DOHH2 (cell line): Measurements from ENCODE around the gene POLR3F.

Experiments
- H3F3A ChIP-seq: fragments of 200-600 bp; sonication (generic), shearing (Covaris generic); 2 replicates; pipeline ENCODE4 v1.6.0; 2016; ENCODE audit warnings: antibody characterized with exemption, mild to moderate bottlenecking; ENCODE audit not compliant: control insufficient read depth, insufficient read depth
- H3K27ac ChIP-seq: fragments of 200-600 bp; sonication (generic); 2 replicates; pipeline ENCODE4 v1.5.1; 2014; ENCODE audit warnings: low read depth, mild to moderate bottlenecking, low read length, moderate library complexity
- H3K27me3 ChIP-seq: fragments of 200-600 bp; sonication (generic); 2 replicates; pipeline ENCODE4 v1.6.1; 2014; ENCODE audit warnings: mild to moderate bottlenecking, low read length, mixed read lengths; ENCODE audit not compliant: control insufficient read depth
- H3K36me3 ChIP-seq: fragments of 200-600 bp; sonication (generic); 2 replicates; pipeline ENCODE4 v1.6.1; 2014; ENCODE audit warnings: mild to moderate bottlenecking, low read length, moderate library complexity, mixed read lengths; ENCODE audit not compliant: control insufficient read depth
- H3K4me1 ChIP-seq: fragments of 200-600 bp; sonication (generic); 2 replicates; pipeline ENCODE4 v1.6.1; 2014; ENCODE audit warnings: mild to moderate bottlenecking, low read length, mixed read lengths; ENCODE audit not compliant: control insufficient read depth
- H3K4me2 ChIP-seq: fragments of 200-600 bp; sonication (generic); 2 replicates; pipeline ENCODE4 v1.6.0; 2014; ENCODE audit warnings: mild to moderate bottlenecking, low read length, moderate library complexity
- H3K4me3 ChIP-seq: fragments of 200-600 bp; sonication (generic); 2 replicates; pipeline ENCODE4 v1.5.1; 2014; ENCODE audit warnings: mild to moderate bottlenecking, low read length, mixed read lengths
- H3K79me2 ChIP-seq: fragments of 200-600 bp; sonication (generic); 2 replicates; pipeline ENCODE4 v1.6.1; 2014; ENCODE audit warnings: mild to moderate bottlenecking, low read length, mixed read lengths; ENCODE audit not compliant: control insufficient read depth
- H3K9me2 ChIP-seq: fragments of 200-600 bp; sonication (generic); replicated peaks from 2 replicates; pipeline ENCODE4 v1.6.1; 2014; ENCODE audit warnings: mild to moderate bottlenecking, low read length, mixed read lengths; ENCODE audit not compliant: control insufficient read depth
- H3K9me3 ChIP-seq: fragments of 200-600 bp; sonication (generic); 2 replicates; pipeline ENCODE4 v1.6.1; 2014; ENCODE audit warnings: antibody characterized with exemption, low read length, mixed read lengths; ENCODE audit not compliant: control insufficient read depth, insufficient read depth
- H4K20me1 ChIP-seq: fragments of 200-600 bp; sonication (generic); 2 replicates; pipeline ENCODE4 v1.6.0; 2014; ENCODE audit warnings: low read depth, mild to moderate bottlenecking, antibody characterized with exemption, low read length, moderate library complexity; ENCODE audit not compliant: control insufficient read depth, insufficient read depth
- CTCF ChIP-seq: fragments of 200-600 bp; sonication (generic); IDR thresholded peaks from one replicate; pipeline ENCODE4 v1.5.1; 2014; ENCODE audit warnings: antibody characterized with exemption, mild to moderate bottlenecking, low read depth, low read length; ENCODE audit not compliant: poor library complexity, severe bottlenecking
- EZH2phosphoT487 ChIP-seq: fragments of 200-600 bp; sonication (generic); IDR thresholded peaks from 2 replicates; pipeline ENCODE4 v1.6.1; 2017; ENCODE audit warnings: borderline replicate concordance, mild to moderate bottlenecking, antibody characterized with exemption, low read length, moderate library complexity, mixed read lengths

POLR3F gene

DNA sequence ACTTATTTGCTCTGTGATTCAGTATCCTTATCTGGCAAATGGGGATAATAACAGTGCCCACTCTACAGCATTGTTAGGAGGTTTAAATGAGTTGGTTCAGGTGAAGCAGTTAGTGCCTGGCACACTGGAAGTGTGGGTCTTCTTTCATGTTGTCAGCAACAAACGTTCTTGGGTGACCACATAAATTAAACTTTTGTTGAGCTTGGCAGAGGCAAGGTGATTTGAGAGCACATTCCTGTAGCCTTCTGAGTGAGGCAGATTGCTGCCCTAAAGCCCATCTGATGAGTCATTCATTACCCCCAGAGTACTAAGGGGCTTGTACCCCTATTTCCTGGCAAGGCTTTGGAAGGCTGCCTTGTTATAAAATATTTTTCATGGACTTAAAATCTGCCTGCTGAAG, 66.3 kb downstream of the POLR3F start:
- Histone ChIP-seq H3K27me3 (no peaks in the 10 kb centered on the region), H3K36me3 (peaks cover 70% of the 10 kb centered on the region), H3K9me2 (no peaks in the 10 kb centered on the region), H4K20me1 (no peaks in the 10 kb centered on the region), H3K4me1 (no peaks in the 10 kb centered on the region), H3K9me3 (no peaks in the 10 kb centered on the region), H3K79me2 (no peaks in the 10 kb centered on the region), H3K4me3 (no peak overlapping the region), H3K27ac (no peak overlapping the region), H3F3A (no peaks in the 10 kb centered on the region), H3K4me2 (no peak overlapping the region)
- TF ChIP-seq EZH2phosphoT487 (no peak), CTCF (no peak)

- TF ChIP-seq CTCF (no peak), EZH2phosphoT487 (no peak)
- Histone ChIP-seq H3K9me3 (no peaks in the 10 kb centered on the region), H3K36me3 (peaks cover 66% of the 10 kb centered on the region), H3K4me3 (no peak overlapping the region), H3K79me2 (no peaks in the 10 kb centered on the region), H4K20me1 (no peaks in the 10 kb centered on the region), H3K27me3 (no peaks in the 10 kb centered on the region), H3K4me2 (no peak overlapping the region), H3K27ac (no peak overlapping the region), H3F3A (no peaks in the 10 kb centered on the region), H3K4me1 (no peaks in the 10 kb centered on the region), H3K9me2 (no peaks in the 10 kb centered on the region)
Measured at GRCh38 chr20:18533978-18534644, 66.9 kb downstream of the POLR3F start.
